Nephron progenitor cell (in vitro differentiated cells): ENCODE data around the gene KCNT1.

ENCODE experiments used
- DNase-seq: peaks from one replicate; pipeline ENCODE4 v3.0.0; 2021
- H3K27ac Mint-ChIP-seq: 2 replicates; pipeline ENCODE4 v1.8.0; 2021; ENCODE audit warnings: mild to moderate bottlenecking, moderate library complexity, mixed read lengths
- H3K27me3 Mint-ChIP-seq: 2 replicates; pipeline ENCODE4 v1.8.0; 2021; ENCODE audit warnings: mild to moderate bottlenecking, low read depth, mixed read lengths; ENCODE audit not compliant: poor library complexity
- H3K36me3 Mint-ChIP-seq: 2 replicates; pipeline ENCODE4 v1.8.0; 2021; ENCODE audit warnings: low read depth, mixed read lengths
- H3K4me1 Mint-ChIP-seq: 2 replicates; pipeline ENCODE4 v1.8.0; 2021; ENCODE audit warnings: mixed read lengths
- H3K4me3 Mint-ChIP-seq: 2 replicates; pipeline ENCODE4 v1.8.0; 2021; ENCODE audit warnings: mild to moderate bottlenecking, moderate library complexity, mixed read lengths
- H3K9me3 Mint-ChIP-seq: 2 replicates; pipeline ENCODE4 v1.8.0; 2021; ENCODE audit warnings: mild to moderate bottlenecking, moderate library complexity, mixed read lengths
- CTCF ChIP-seq: fragments of 200-600 bp; sonication (generic); IDR thresholded peaks from 2 replicates; pipeline ENCODE4 v1.5.0; 2021; ENCODE audit warnings: antibody characterized with exemption

The KCNT1 gene

GRCh38 chr9:135749171-135750045, 47.4 kb downstream of the KCNT1 start:
- no peak for DNase-seq
- Mint-ChIP-seq H3K4me3 (no peak overlapping the region), H3K9me3 (no peaks in the 10 kb centered on the region), H3K27me3 (peaks cover 20% of the 10 kb centered on the region), H3K36me3 (no peaks in the 10 kb centered on the region), H3K27ac (no peak overlapping the region), H3K4me1 (peaks cover 5% of the 10 kb centered on the region)
- no peak for TF ChIP-seq CTCF

- TF ChIP-seq CTCF, result no peak
- Mint-ChIP-seq H3K9me3 (no peaks in the 10 kb centered on the region), H3K27ac (no peak overlapping the region), H3K4me1 (peaks cover 5% of the 10 kb centered on the region), H3K36me3 (no peaks in the 10 kb centered on the region), H3K27me3 (peaks cover 20% of the 10 kb centered on the region), H3K4me3 (no peak overlapping the region)
- no peak for DNase-seq
Measured at GRCh38 chr9:135750786-135751185, 48.8 kb downstream of the KCNT1 start.

- Mint-ChIP-seq H3K4me1 (peaks cover 5% of the 10 kb centered on the region), H3K27ac (no peak overlapping the region), H3K4me3 (no peak overlapping the region), H3K36me3 (no peaks in the 10 kb centered on the region), H3K27me3 (peaks cover 20% of the 10 kb centered on the region), H3K9me3 (no peaks in the 10 kb centered on the region)
- TF ChIP-seq CTCF, result no peak
- no peak for DNase-seq
Measured at GRCh38 chr9:135751501-135751900, 49.5 kb downstream of the KCNT1 start.

GRCh38 chr9:135752281-135753204, 50.6 kb downstream of the KCNT1 start:
- Mint-ChIP-seq H3K9me3 (no peaks in the 10 kb centered on the region), H3K27me3 (peaks cover 14% of the 10 kb centered on the region), H3K36me3 (no peaks in the 10 kb centered on the region), H3K27ac (no peak overlapping the region), H3K4me1 (peaks cover 5% of the 10 kb centered on the region), H3K4me3 (no peak overlapping the region)
- DNase-seq, result no peak
- no peak for TF ChIP-seq CTCF

GRCh38 chr9:135753391-135754105, 51.6 kb downstream of the KCNT1 start:
- Mint-ChIP-seq H3K27ac (no peak overlapping the region), H3K27me3 (peaks cover 14% of the 10 kb centered on the region), H3K4me3 (no peak overlapping the region), H3K4me1 (peaks cover 5% of the 10 kb centered on the region), H3K9me3 (no peaks in the 10 kb centered on the region), H3K36me3 (no peaks in the 10 kb centered on the region)
- no peak for TF ChIP-seq CTCF
- DNase-seq, result no peak
